GM12878 (cell line): Measurements from ENCODE around the gene DCDC1. TPM values are rescaled to one million over a fixed set of nuclear protein-coding genes. Genes with fewer than 3 reads are reported as not detected.
"Not testable (repeated sequence)": the region's sequence is repeated elsewhere in the genome, so short reads cannot be mapped to it uniquely, and the experiment has no call there.

Experiments used
- ATAC-seq: fragments of 200-7000 bp; cut with Tn5 transposase; 3 replicates; pipeline ENCODE4 v1.9.1; 2020; ENCODE audit warnings: mild to moderate bottlenecking, moderate library complexity
- BruUV-seq: library from RNA; stranded (reverse); fragments of 400-500 nt; replicated peaks from 2 replicates; lab custom pipeline; 2021; lab: Mats Ljungman, UMichigan
- CTCF ChIA-PET: fragments of 300-600 bp; sonication (Branson Sonifier 250); formaldehyde crosslinking; extraction: SDS; loops from one replicate; lab custom pipeline; 2021; ENCODE audit warnings: inconsistent platforms; lab: Yijun Ruan, JAX
- POLR2A ChIA-PET: fragments of 350-600 bp; formaldehyde crosslinking; extraction: SDS; loops from one replicate; lab custom pipeline; 2021; ENCODE audit warnings: inconsistent platforms; lab: Charles Lee
- RAD21 ChIA-PET: fragments of 300-600 bp; sonication (Branson Sonifier 250); formaldehyde crosslinking; loops from one replicate; lab custom pipeline; 2023; ENCODE audit warnings: antibody characterized with exemption; ENCODE audit not compliant: unreplicated experiment; lab: Charles Lee
- SMC1A ChIA-PET: fragments of 300-600 bp; sonication (Branson Sonifier 250); formaldehyde crosslinking; loops from one replicate; lab custom pipeline; 2023; ENCODE audit not compliant: unreplicated experiment, uncharacterized antibody; lab: Charles Lee
- DNase-seq: peaks from one replicate; pipeline ENCODE4 v3.0.0-alpha.2; 2011; ENCODE audit warnings: low read depth, low spot score
- FAIRE-seq: peaks from 3 replicates; lab custom pipeline; 2011; peaks lifted over from hg19 to GRCh38; lab: Jason Lieb, UNC
- H2AFZ ChIP-seq: 2 replicates; pipeline ENCODE4 v1.6.0; 2011; ENCODE audit warnings: low read depth, low read length, control low read depth; ENCODE audit not compliant: control insufficient read depth
- H3K27ac ChIP-seq: 2 replicates; pipeline ENCODE4 v1.5.1; 2011; ENCODE audit warnings: control low read depth; ENCODE audit not compliant: control insufficient read depth, insufficient read depth
- H3K27me3 ChIP-seq, 2 experiments: replicated peaks in 1 of 2; 2 replicates each; pipeline versions ENCODE4 v1.6.0 to v1.6.1; 2011; ENCODE audit warnings: low read length in 1 of 2; ENCODE audit not compliant: control insufficient read depth in 2 of 2, insufficient read depth in 2 of 2
- H3K36me3 ChIP-seq, 2 experiments: 2 replicates each; pipeline ENCODE4 v1.5.1; 2011; ENCODE audit warnings: low read length in 1 of 2; ENCODE audit not compliant: control insufficient read depth in 2 of 2, insufficient read depth in 2 of 2
- H3K4me1 ChIP-seq: 2 replicates; pipeline ENCODE4 v1.6.1; 2011; ENCODE audit warnings: mild to moderate bottlenecking, low read length, moderate library complexity, mixed read lengths; ENCODE audit not compliant: control insufficient read depth, insufficient read depth
- H3K4me2 ChIP-seq: 2 replicates; pipeline ENCODE4 v1.6.0; 2011; ENCODE audit warnings: control low read depth; ENCODE audit not compliant: control insufficient read depth, insufficient read depth
- H3K4me3 ChIP-seq: fragments of 200-600 bp; sonication (generic); 2 replicates; pipeline ENCODE4 v1.5.1; 2016
- H3K79me2 ChIP-seq: 2 replicates; pipeline ENCODE4 v1.6.0; 2011; ENCODE audit warnings: low read length; ENCODE audit not compliant: control insufficient read depth, insufficient read depth
- H3K9ac ChIP-seq: 2 replicates; pipeline ENCODE4 v1.8.0; 2011; ENCODE audit warnings: low read length, control low read depth, mixed read lengths; ENCODE audit not compliant: control insufficient read depth, insufficient read depth
- H3K9me3 ChIP-seq: replicated peaks from 3 replicates; pipeline ENCODE4 v1.5.1; 2011; ENCODE audit warnings: mild to moderate bottlenecking, low read length; ENCODE audit not compliant: control insufficient read depth, insufficient read depth
- H4K20me1 ChIP-seq: 2 replicates; pipeline ENCODE4 v1.6.0; 2011; ENCODE audit not compliant: control insufficient read depth, insufficient read depth
- CREB1 ChIP-seq: IDR thresholded peaks from 2 replicates; pipeline ENCODE4 v1.6.1; 2012; ENCODE audit warnings: low read depth, mild to moderate bottlenecking, inconsistent platforms
- ELK1 ChIP-seq: IDR thresholded peaks from 2 replicates; pipeline ENCODE4 v1.6.1; 2012; ENCODE audit warnings: low read depth, low read length, improper control_type of control experiment
- FOXM1 ChIP-seq: IDR thresholded peaks from 2 replicates; pipeline ENCODE4 v1.6.1; 2012; ENCODE audit warnings: low read depth, mild to moderate bottlenecking, inconsistent platforms, low read length, moderate library complexity
- MXI1 ChIP-seq: fragments of 150-350 bp; IDR thresholded peaks from 2 replicates; pipeline ENCODE4 v1.6.1; 2011; ENCODE audit warnings: low read depth, mild to moderate bottlenecking, inconsistent platforms, low read length, improper control_type of control experiment
- NR2C1 ChIP-seq: fragments of 450-650 bp; IDR thresholded peaks from 2 replicates; pipeline ENCODE4 v1.6.1; 2017; ENCODE audit warnings: antibody characterized with exemption, mild to moderate bottlenecking, moderate library complexity
- POU2F2 ChIP-seq: IDR thresholded peaks from 3 replicates; pipeline ENCODE4 v1.6.1; 2011; ENCODE audit warnings: low read depth, mild to moderate bottlenecking, low read length, borderline replicate concordance
- RAD51 ChIP-seq: fragments of 450-650 bp; IDR thresholded peaks from 2 replicates; pipeline ENCODE4 v1.6.1; 2016; ENCODE audit warnings: moderate library complexity, mild to moderate bottlenecking, inconsistent platforms
- RBBP5 ChIP-seq: fragments of 200-600 bp; sonication (generic); conservative IDR thresholded peaks from 2 replicates; pipeline ENCODE4 v1.6.1; 2016
- SP1 ChIP-seq: IDR thresholded peaks from one replicate; pipeline ENCODE4 v1.6.1; 2011; ENCODE audit warnings: low read depth, low read length
- WGBS: methylation state at CpG from one replicate; pipeline ENCODE4 v1.1.6; 2016; ENCODE audit warnings: low lambda C conversion rate; ENCODE audit not compliant: insufficient replicate concordance, insufficient coverage; ENCODE audit errors: missing lambda C conversion rate; 5-methylcytosine and 5-hydroxymethylcytosine counted together
- in situ Hi-C: fragments of 300-500 bp; cut with MboI; formaldehyde crosslinking; loops from 9 replicates; pipeline ENCODE4 v1.14.3; 2018; ENCODE audit warnings: mixed read lengths
- intact Hi-C: fragments of 100-400 bp; cut with micrococcal nuclease; formaldehyde crosslinking; loops from one replicate; pipeline ENCODE4 v1.14.2; 2022; ENCODE audit not compliant: unreplicated experiment
- polyA plus RNA-seq, 11 experiments: library from polyadenylated mRNA; depleted of rRNA in 4 of 11; unstranded in 6 of 11; stranded (reverse) in 5 of 11; fragments of >200 nt; fragmentation: Nextera tagmentation in 4 of 11; fragmentation: Illumina TruSeq in 1 of 11; extraction: Ambion mirVana in 4 of 11; extraction: Trizol in 1 of 11; gene quantifications; 1 replicate in 1 of 11; 2 replicates in 10 of 11; pipeline versions ENCODE4 v1.2.1 to v1.2.3, GENCODE V29; 2011 to 2016; ENCODE audit warnings: inconsistent platforms in 2 of 11, missing spikeins in 2 of 11, low read depth in 1 of 11
- total RNA-seq, 4 experiments: library from RNA; depleted of rRNA in 3 of 4; stranded (reverse); fragments of >200 nt in 3 of 4; fragmentation: Illumina TruSeq in 1 of 4; extraction: Trizol in 1 of 4; gene quantifications; 2 replicates each; pipeline versions ENCODE4 v1.2.1 to v1.2.3, GENCODE V29; 2013 to 2021

Gene DCDC1
- total and polyA plus RNA-seq, 10 of the 15 experiments (the other 5 are each of a cell fraction or from before 2014, with no cell fraction given) = not detected

GRCh38 chr11:30949838-30950237, 419.7 kb downstream of the DCDC1 start:
- no peak overlapping the region for H3K4me3 ChIP-seq
- TF ChIP-seq NR2C1 = no peak
- no peak for TF ChIP-seq RAD51
- TF ChIP-seq ELK1 = no peak
- no peak for TF ChIP-seq MXI1
- TF ChIP-seq SP1 = no peak
- no peak for TF ChIP-seq POU2F2
- TF ChIP-seq RBBP5 = no peak
- no peak for TF ChIP-seq CREB1
- no peak for TF ChIP-seq FOXM1
- H4K20me1 ChIP-seq = no peaks in the 10 kb centered on the region
- ChIA-PET POLR2A (no interaction called here), SMC1A (no interaction called here), RAD21 (no interaction called here), CTCF (no interaction called here)
- no peaks in the 10 kb centered on the region for H3K9me3 ChIP-seq
- no peak overlapping the region for H3K9ac ChIP-seq
- ATAC-seq (no peak), DNase-seq (no peak), FAIRE-seq (no peak)
- no peaks in the 10 kb centered on the region for H3K36me3 ChIP-seq
- no TSS peak for BruUV-seq
- H3K27ac ChIP-seq = no peak overlapping the region
- no peak overlapping the region for H2AFZ ChIP-seq
- no peaks in the 10 kb centered on the region for H3K79me2 ChIP-seq
- H3K4me2 ChIP-seq = no peak overlapping the region
- no peaks in the 10 kb centered on the region for H3K27me3 ChIP-seq
- WGBS = 49% methylated on average over 2 of the region's 3 CpGs
- intact Hi-C loops = no loop called here
- H3K4me1 ChIP-seq = no peaks in the 10 kb centered on the region
- in situ Hi-C loops = no loop called here

DNA sequence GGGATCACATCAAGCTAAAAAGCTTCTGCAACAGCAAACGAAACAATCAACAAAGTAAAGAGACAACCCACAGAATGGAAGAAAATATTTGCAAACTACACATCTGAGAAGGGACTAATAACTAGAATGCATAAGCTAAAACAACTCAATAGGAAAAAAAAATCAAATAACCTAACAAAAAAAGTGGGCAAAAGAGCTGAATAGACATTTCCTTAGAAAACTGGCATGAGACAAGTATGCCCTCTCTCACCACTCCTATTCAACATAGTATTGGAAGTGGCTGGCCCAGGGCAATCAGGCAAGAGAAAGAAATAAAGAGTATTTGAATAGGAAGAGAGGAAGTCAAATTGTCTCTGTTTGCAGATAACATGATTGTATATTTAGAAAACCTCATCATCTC, 421.8 kb downstream of the DCDC1 start:
- FAIRE-seq = not testable (repeated sequence)

More for the DNA sequence above, 421.8 kb downstream of the DCDC1 start:
- RAD21 ChIA-PET, H3K27ac ChIP-seq, H2AFZ ChIP-seq, CTCF ChIA-PET, H3K4me2 ChIP-seq, BruUV-seq, H3K36me3 ChIP-seq, H4K20me1 ChIP-seq, in situ Hi-C loops, intact Hi-C loops, H3K9me3 ChIP-seq, SMC1A ChIA-PET, H3K4me1 ChIP-seq, H3K9ac ChIP-seq, DNase-seq, H3K79me2 ChIP-seq, H3K4me3 ChIP-seq, POLR2A ChIA-PET, H3K27me3 ChIP-seq, ATAC-seq: not testable (repeated sequence)
- WGBS = 0% methylated on average over 1 of the region's 1 CpG
